MM.1S (cell line): ENCODE results near the gene PDSS2.

Source experiments
- DNase-seq: peaks from one replicate; pipeline ENCODE4 v3.0.0-alpha.2; 2015
- H2AFZ ChIP-seq: fragments of 300-600 bp; sonication (generic); 2 replicates; pipeline ENCODE4 v1.6.0; 2016; ENCODE audit warnings: antibody characterized with exemption, low read length
- H3F3A ChIP-seq: fragments of 300-600 bp; sonication (generic); 2 replicates; pipeline ENCODE4 v1.6.1; 2016; ENCODE audit warnings: mild to moderate bottlenecking, antibody characterized with exemption, low read length, moderate library complexity, mixed read lengths; ENCODE audit not compliant: insufficient read depth
- H3K27ac ChIP-seq: fragments of 300-600 bp; sonication (generic); 2 replicates; pipeline ENCODE4 v1.5.1; 2016; ENCODE audit warnings: mild to moderate bottlenecking, low read length
- H3K27me3 ChIP-seq: fragments of 300-600 bp; sonication (generic); replicated peaks from 2 replicates; pipeline ENCODE4 v1.6.0; 2016; ENCODE audit warnings: low read length; ENCODE audit not compliant: insufficient read depth
- H3K36me3 ChIP-seq: fragments of 300-600 bp; sonication (generic); replicated peaks from 2 replicates; pipeline ENCODE4 v1.6.1; 2016; ENCODE audit warnings: mild to moderate bottlenecking, low read length, mixed read lengths; ENCODE audit not compliant: insufficient read depth
- H3K4me1 ChIP-seq: fragments of 300-600 bp; sonication (generic); 2 replicates; pipeline ENCODE4 v1.6.1; 2016; ENCODE audit warnings: low read length, mixed read lengths
- H3K4me2 ChIP-seq: fragments of 300-600 bp; sonication (generic); 2 replicates; pipeline ENCODE4 v1.6.0; 2016; ENCODE audit warnings: low read depth, low read length
- H3K4me3 ChIP-seq: fragments of 300-600 bp; sonication (generic); 2 replicates; pipeline ENCODE4 v1.5.1; 2016; ENCODE audit warnings: low read length, mixed read lengths
- H3K79me2 ChIP-seq: fragments of 300-600 bp; sonication (generic); 2 replicates; pipeline ENCODE4 v1.6.1; 2016; ENCODE audit warnings: mixed run types, low read length, mixed read lengths
- H3K9ac ChIP-seq: fragments of 300-600 bp; sonication (generic); 2 replicates; pipeline ENCODE4 v1.6.1; 2016; ENCODE audit warnings: low read length, mixed read lengths
- H3K9me2 ChIP-seq: fragments of 300-600 bp; sonication (generic); replicated peaks from 2 replicates; pipeline ENCODE4 v1.6.1; 2016; ENCODE audit warnings: mild to moderate bottlenecking, low read length, mixed read lengths; ENCODE audit not compliant: insufficient read depth
- H3K9me3 ChIP-seq: fragments of 300-600 bp; sonication (generic); replicated peaks from 2 replicates; pipeline ENCODE4 v1.6.1; 2016; ENCODE audit warnings: mild to moderate bottlenecking, low read length, mixed read lengths; ENCODE audit not compliant: insufficient read depth
- H4K20me1 ChIP-seq: fragments of 300-600 bp; sonication (generic); 2 replicates; pipeline ENCODE4 v1.6.1; 2016; ENCODE audit warnings: mild to moderate bottlenecking, low read length, moderate library complexity, mixed read lengths; ENCODE audit not compliant: insufficient read depth
- EZH2 ChIP-seq: fragments of 300-600 bp; sonication (generic); optimal IDR thresholded peaks from 2 replicates; pipeline ENCODE3; 2017; ENCODE audit warnings: low read depth, mild to moderate bottlenecking, antibody characterized with exemption, low read length, mixed read lengths
- EZH2phosphoT487 ChIP-seq: fragments of 300-600 bp; sonication (generic); IDR thresholded peaks from 2 replicates; pipeline ENCODE4 v1.6.1; 2018; ENCODE audit warnings: antibody characterized with exemption, low read length
- TF ChIP-seq, protein P1 (sequence below): fragments of 300-600 bp; sonication (generic); IDR thresholded peaks from 2 replicates; pipeline ENCODE4 v1.5.1; 2016; ENCODE audit warnings: antibody characterized with exemption, low read length, mixed read lengths

PDSS2 gene

DNA sequence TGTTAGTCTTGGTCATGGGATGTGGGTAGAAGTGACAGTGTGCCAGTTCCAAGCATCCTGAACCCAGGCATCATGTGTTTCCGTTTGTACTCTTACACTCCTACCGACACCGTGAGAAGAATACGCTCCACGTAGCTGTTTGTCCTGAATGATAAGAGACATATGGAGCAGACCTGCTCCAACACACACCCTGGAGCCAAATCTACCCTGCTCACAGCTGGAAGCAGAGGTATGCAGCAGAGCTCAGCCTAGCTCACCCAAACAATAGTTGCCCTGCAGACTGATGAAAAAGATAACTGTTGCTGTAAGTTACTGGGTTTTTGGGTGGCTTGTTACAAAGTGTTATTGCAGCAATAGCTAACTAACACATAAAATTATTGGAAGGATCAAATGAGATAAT, 14.3 kb upstream of the PDSS2 start:
- H3K9ac ChIP-seq = no peak overlapping the region
- H3K79me2 ChIP-seq = no peaks in the 10 kb centered on the region
- H3K27ac ChIP-seq = no peak overlapping the region
- H4K20me1 ChIP-seq = no peaks in the 10 kb centered on the region
- no peaks in the 10 kb centered on the region for H3K9me2 ChIP-seq
- no peaks in the 10 kb centered on the region for H3K9me3 ChIP-seq
- no peak overlapping the region for H3K4me3 ChIP-seq
- H3F3A ChIP-seq = no peaks in the 10 kb centered on the region
- H3K4me1 ChIP-seq = no peaks in the 10 kb centered on the region
- no peak overlapping the region for H2AFZ ChIP-seq
- DNase-seq = no peak
- TF ChIP-seq EZH2 (no peak), EZH2phosphoT487 (no peak)
- TF ChIP-seq, protein P1, sequence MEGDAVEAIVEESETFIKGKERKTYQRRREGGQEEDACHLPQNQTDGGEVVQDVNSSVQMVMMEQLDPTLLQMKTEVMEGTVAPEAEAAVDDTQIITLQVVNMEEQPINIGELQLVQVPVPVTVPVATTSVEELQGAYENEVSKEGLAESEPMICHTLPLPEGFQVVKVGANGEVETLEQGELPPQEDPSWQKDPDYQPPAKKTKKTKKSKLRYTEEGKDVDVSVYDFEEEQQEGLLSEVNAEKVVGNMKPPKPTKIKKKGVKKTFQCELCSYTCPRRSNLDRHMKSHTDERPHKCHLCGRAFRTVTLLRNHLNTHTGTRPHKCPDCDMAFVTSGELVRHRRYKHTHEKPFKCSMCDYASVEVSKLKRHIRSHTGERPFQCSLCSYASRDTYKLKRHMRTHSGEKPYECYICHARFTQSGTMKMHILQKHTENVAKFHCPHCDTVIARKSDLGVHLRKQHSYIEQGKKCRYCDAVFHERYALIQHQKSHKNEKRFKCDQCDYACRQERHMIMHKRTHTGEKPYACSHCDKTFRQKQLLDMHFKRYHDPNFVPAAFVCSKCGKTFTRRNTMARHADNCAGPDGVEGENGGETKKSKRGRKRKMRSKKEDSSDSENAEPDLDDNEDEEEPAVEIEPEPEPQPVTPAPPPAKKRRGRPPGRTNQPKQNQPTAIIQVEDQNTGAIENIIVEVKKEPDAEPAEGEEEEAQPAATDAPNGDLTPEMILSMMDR = no peak
- no peaks in the 10 kb centered on the region for H3K27me3 ChIP-seq
- H3K36me3 ChIP-seq = no peaks in the 10 kb centered on the region
- no peak overlapping the region for H3K4me2 ChIP-seq

DNA sequence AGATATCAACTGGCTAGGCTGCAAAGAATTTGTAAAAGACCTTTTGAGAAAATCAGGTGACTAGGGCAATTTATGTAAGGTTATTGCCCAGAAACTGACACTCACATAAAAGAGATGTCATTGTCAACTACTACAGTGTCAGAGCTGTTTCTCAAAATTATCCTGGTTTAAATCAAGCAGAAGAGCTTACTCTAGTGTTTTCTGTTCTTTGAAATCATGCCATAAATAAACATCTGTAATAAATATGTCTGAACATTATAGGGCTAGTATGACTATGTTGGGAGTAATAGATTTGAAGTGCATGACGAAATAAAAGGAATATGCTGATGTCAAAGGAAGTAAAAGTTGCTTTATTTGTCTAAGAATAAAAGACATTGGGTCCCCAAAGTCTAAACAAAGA, 11.0 kb upstream of the PDSS2 start:
- Histone ChIP-seq H3K27me3 (no peaks in the 10 kb centered on the region), H3K4me2 (no peak overlapping the region), H3K9ac (no peak overlapping the region), H3K4me3 (no peak overlapping the region), H3F3A (no peaks in the 10 kb centered on the region), H3K9me2 (no peaks in the 10 kb centered on the region), H3K36me3 (no peaks in the 10 kb centered on the region), H3K79me2 (no peaks in the 10 kb centered on the region), H3K27ac (no peak overlapping the region), H3K4me1 (no peaks in the 10 kb centered on the region), H2AFZ (no peak overlapping the region), H3K9me3 (no peaks in the 10 kb centered on the region), H4K20me1 (no peaks in the 10 kb centered on the region)
- DNase-seq = no peak
- no peak for TF ChIP-seq EZH2phosphoT487
- TF ChIP-seq, protein P1 = no peak

DNA sequence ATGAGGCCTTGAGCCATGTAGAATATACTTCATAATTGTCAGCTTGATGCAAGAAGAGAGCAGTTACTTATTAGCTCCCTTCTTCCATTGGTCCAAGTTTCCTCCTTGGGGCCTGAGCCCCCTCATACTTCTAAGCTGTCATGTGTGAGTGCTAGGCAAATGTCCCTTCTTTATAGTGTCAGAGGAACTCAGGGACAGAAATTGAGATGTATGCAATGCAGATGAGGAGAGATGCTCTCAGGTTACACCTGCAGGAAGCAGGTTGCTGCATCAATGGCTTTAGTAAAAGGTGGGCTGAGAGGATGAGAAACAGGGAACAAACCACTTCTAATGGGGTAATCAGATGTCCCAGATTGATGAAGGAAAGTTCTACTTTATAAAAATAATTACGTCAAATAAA, 6.7 kb upstream of the PDSS2 start:
- Histone ChIP-seq H3K9me2 (no peaks in the 10 kb centered on the region), H3K4me1 (no peaks in the 10 kb centered on the region), H3K27me3 (no peaks in the 10 kb centered on the region), H3K4me3 (no peak overlapping the region), H2AFZ (no peak overlapping the region), H3K36me3 (no peaks in the 10 kb centered on the region), H4K20me1 (no peaks in the 10 kb centered on the region), H3F3A (no peaks in the 10 kb centered on the region), H3K79me2 (no peaks in the 10 kb centered on the region), H3K9ac (no peak overlapping the region), H3K9me3 (no peaks in the 10 kb centered on the region), H3K4me2 (no peak overlapping the region), H3K27ac (no peak overlapping the region)
- TF ChIP-seq EZH2 = no peak
- TF ChIP-seq, protein P1 = no peak
- no peak for TF ChIP-seq EZH2phosphoT487
- DNase-seq = no peak
